HG03378 (cell line): ENCODE measurements around the gene CBX2.
"Not testable (repeated sequence)": the region's sequence is repeated elsewhere in the genome, so short reads cannot be mapped to it uniquely, and the experiment has no call there.

Experiments used
- ATAC-seq: cut with Tn5 transposase; IDR thresholded peaks from one replicate; pipeline ENCODE4 v1.9.1; 2021; ENCODE audit warnings: mild to moderate bottlenecking, moderate library complexity; ENCODE audit not compliant: unreplicated experiment

Gene CBX2

DNA sequence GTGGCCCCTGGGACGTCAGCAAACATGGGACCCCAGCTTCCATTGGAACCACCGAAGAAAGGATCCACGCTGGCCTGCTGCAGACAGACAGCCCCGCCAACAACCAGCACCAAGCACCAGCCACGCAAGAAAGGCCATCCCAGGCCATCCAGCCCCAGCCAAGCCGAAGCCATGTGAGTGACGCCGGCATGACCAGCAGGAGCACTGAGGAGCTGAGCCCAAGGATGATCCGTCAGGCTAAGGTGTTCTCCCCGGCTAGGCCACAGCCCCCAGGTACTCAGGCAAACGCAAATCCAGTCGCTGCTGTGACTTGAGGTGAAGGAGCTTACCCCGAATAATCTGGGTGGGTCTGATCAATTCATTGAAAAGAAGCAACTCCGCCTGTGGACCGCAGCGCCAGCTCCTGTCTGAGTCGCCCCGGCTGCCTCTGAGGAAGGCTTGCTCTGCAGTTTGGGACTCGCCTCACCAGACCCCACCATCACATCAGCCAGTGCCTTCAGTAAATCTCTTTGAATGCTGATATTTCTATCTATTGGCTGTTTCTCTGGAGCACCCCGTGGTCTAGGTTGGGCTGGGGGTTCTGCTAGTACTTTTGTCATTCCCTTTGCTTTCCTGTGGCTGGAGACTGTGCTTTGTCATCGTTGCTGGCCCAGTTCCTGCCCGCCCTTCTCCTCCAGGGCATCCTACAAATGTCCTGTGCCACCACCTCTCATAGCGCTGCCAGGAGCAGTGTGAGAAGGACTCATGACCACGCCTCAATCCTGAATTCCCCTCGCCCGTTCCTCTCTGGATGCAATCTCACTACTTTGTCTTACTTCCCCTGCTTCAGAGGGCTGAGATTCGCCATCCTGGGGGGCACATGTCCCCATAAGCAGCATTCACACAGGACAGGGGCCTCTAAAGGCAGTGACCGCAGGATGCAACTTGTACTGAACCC is 8.1 kb upstream of the CBX2 start:
- ATAC-seq: no peak

DNA sequence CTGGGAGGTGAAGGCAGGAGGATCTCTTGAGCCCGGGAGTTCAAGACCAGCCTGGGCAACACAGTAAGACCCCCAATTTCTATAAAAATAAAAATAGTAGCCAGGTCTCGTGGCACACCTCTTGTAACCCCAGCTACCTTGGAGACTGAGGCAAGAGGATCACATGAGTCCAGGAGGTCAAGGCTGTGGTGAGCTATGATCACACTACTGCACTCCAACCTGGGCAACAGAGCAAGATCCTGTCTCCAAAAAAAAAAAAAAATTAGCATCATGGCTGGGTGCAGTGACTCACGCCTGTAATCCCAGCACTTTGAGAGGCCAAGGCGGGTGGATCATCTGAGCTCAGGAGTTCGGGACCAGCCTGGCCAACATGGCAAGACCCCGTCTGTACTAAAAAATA is 6.7 kb upstream of the CBX2 start:
- ATAC-seq: no peak

DNA sequence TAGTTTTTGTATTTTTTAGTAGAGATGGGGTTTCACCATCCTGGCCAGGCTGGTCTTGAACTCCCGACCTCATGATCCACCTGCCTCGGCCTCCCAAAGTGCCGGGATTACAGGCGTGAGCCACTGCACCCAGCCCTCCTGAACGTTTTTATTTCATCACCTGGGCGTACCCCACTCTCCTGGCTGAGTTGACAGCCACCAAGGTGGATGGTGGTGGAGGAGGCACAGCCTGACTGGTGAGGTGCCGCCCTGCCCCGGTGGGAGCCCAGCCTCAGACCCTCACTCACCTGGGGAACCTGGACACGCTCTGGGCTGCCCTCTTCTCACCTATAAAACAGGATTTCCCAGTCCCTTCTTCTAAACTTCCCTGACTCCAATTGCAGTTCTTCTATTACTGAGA is 5.2 kb upstream of the CBX2 start:
- ATAC-seq: not testable (repeated sequence)

DNA sequence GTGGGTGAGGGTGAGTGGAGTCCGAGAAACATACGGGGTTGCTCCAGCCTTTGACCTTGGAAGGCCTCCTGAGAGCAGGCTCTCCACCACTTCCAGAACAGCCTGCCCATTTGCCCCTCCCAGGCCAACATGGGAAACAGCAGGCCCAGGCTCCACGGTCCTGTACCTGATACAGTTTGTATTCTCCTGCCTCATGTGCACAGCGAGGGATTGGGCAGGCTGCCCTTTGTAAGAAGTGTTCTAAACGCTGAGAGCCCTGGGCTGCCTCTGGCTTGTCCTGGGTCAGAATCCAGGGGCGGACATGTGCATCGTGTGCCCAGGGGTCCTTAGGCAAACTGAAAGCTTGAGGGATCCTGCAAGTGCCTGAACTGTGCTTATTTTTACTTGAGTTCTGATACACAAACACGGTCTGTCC is 3.4 kb upstream of the CBX2 start:
- no peak for ATAC-seq

DNA sequence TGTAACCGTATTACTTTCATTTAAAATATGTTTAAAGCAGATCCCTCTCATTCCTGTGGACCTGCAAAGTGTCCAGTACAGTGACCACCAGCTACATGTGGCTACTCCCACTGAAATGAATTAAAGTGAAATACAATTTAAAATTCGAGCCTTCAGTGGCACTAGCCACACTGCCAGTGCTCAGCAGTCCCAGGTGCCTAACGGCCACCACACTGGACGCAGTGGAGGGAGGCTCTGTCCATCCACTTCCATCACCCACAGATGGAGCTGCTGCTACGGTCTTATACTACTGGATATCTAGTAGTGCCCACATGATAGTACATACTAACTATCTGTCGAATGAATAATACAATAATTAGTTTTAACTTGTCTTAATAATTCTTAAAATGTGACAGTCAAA is 2.3 kb upstream of the CBX2 start:
- ATAC-seq: no peak

DNA sequence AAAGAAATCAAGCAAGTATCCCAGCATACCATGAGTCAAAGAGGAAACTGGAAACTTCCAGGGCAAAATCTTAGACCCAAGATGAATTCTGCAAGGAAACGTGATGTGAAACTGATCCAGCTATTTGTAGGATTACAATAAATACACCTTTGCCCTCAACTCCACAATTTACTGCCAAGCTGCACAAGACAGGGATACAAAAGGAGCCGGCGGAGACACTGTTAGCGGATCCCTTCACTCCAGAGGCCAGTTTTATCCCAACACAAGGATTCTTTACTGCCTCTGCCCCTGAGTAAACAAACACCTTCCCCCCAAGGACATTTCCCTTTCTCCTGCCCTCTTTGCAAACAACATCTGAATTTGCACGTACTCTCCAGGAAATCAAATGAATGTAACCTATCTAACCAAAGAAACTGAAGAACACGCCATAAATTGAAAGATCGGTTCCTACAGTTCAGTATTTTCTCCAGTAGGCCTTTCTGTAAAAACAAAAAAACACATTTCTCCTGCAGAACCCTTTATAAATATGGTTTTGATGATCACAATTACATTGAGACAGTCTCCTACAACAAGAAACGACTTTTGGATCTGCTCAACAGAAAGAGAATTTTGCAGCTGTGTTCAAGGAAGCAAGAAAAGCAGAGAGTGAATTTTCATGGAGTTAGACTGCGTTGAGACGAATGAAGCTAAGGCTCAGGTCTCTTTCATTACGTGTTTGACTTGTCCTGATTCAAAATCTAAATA is 1.4 kb upstream of the CBX2 start:
- ATAC-seq: no peak

DNA sequence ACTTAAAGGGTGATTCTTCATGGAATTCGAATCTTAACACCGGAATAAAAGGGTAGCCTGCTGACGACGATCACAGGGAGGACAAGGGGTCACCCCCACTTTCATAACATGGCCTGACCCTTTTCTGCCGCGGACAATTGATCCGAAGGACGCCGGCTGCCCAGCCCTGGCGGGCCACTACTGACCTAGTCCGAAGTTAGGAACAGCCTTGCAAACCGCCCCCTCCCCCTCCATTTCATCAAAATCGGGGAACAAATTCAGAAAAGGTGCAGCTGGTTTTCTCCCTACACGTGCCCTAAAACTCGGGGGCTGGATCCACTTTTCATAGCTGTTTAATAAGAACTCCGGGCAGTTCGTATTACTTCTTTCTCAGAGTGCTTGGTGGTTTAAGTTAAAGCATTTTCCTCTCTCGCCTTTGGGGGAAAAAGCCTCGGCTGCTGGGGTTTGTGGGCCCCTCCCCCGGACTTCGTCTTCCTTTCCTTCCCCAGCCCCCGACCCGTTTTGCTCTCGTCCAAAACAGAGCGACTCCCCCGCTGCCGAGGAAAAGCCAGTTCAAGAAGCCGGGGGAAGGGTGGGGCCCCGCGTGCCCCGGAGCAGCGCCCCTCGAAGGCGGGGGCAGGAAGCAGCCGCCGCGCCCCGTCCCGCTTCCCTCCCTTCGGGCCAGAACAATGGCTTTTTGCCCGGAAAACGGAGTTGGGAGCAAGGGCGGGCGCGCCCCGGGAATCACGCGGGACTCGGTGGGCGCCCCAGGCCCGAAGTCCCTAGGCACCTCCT is 641 bp upstream of the CBX2 start:
- no peak for ATAC-seq

DNA sequence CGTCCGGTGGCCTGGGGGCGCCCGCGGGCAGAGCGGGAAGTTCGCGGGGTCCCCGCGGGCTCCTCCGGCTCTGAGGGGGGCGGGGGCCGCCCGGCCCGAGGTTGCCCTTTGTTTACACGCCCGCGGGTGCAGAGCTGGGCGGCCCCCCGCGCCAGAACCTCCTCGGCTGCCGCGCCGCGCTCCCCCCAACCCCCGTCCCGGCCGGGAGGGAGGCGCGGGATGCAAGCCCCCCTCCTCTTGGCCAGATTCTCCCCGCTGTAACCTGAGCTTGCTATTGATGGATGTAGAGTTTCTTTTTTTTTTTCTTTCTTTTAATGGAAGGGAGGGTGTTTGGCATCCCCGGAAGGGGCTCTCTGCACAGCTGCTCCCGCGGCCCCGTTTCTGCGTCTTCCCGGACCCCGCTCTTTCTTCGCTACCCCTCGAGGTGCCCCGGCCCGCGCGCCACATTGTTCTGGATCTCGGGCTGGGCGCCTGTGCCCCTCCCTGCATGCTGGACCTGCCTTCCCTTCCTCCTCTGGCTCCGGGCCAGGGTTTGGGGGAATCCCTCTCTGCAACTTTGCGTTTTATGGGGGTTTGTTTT is 646 bp downstream of the CBX2 start:
- no peak for ATAC-seq

DNA sequence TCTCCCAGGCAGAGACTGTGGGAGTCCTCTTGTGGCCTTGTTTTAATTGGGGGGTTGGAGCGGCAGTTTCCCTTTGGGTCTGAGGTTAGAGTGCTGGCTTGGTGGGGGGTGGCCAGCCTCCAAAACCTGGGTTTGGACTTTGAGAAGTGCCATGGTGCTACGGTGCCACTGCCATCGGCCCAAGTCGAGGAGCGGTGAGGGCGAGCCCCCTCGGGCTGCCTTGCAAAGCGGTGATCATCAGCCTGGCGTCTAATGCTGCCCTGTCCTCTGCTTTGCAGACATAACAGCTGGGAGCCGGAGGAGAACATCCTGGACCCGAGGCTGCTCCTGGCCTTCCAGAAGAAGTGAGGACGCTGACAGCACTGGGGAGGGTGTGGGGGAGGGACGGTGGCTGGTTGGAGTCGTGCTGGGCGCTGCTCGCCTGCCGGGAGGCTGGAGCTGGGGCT is 1.2 kb downstream of the CBX2 start:
- ATAC-seq: no peak

DNA sequence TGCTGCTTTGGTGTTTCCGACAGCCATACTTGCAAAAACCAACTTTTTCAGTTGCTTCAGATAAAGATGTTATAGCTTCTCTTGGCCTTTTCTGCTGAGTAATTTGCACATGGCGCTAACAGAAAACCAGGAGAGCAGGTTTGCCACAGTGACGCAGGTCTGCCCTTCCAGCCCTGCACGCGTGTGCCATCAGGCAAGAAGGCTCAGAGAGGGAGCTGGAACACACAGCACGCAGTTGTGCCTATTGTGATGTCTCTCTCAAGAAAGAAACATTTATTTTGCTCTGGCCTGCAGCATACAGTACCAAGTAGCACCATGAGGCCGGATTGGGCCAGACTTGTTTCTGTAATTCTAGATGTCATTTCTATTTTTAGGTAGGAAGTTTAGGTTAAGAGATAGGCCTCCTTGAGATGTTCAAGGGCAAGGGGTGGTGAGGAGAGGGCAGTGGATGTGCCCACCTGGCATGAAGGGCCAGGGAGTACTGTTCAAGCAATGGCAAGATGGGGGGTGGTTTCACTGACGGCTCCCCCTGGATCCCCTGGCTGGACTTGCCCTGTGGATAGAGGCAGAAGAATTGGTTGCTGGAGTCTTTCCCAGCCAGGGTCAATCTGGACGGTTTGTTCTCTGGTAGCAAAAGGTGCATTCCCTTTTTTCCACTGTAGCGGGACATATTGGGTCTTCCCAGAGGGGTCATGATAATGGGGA is 1.9 kb downstream of the CBX2 start:
- no peak for ATAC-seq

DNA sequence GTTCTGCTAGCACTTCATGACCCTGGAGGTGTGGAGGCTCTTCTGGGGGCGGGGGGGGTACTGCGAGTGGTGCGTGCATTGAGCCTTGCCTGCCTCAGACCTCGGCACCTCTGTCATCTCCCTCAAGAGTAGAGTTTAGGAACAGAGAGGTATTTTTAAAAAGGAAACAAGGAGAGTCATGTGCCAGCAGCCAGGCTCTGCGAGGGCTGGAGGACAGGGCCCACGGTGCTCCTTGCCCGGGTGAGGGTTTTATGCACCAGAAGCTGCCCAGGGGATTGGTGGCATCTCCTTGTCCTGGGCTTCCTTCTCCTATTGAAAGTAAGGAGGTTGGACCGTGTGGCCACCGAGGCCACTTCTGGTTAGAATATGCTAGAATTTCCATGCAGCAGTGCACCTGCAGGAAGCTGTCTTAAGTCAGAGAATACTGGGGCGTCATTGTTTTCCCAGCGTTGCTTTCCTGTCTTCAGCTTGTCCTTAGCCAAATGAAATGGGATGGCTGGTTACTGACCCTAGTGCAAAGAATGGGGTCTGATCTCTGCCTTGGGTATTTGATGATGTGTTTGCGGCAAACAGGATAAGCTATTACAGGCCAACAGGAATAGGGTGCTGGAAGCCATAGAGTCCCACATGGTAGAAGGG is 3.2 kb downstream of the CBX2 start:
- ATAC-seq: no peak

DNA sequence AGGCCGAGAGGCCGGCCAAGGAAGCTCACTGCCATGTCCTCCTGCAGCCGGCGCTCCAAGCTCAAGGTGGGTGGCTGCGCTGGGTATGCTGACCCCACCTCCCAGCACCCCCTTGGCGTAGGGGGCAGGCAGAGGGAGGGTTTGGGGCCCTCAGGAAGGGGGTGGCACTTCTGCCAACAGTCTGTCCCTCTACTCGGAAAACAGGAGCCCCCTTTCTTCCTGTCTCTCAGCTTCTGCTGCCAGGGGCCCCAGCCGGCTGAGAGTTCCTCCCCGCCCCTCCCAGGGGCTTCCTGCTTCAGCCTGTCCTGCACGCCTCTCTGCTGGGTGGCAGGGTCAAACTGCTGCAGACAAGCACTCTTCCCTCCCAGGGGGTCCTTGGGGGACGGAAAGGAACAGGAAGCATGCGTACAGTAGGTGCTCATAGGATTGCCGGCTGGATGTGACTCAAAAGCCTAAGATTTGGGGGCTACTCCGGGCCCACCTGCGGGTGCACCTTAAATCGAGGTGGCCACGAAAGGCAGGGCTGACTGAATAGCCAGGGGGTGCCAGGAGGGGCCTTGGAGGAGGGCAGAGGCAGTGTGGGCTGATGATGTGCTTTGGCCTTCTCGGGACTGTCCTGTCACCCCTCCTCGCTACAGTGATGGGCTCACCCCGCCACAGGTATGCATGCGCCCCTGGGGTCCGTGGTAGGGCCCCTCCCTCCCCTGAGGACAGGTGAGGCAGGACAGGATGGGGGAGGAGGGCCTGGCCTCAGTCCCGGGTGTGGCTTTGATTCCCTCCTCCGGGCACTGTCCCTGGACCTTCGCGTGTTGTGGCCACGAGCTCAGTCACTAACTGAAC is 4.0 kb downstream of the CBX2 start:
- ATAC-seq: no peak

DNA sequence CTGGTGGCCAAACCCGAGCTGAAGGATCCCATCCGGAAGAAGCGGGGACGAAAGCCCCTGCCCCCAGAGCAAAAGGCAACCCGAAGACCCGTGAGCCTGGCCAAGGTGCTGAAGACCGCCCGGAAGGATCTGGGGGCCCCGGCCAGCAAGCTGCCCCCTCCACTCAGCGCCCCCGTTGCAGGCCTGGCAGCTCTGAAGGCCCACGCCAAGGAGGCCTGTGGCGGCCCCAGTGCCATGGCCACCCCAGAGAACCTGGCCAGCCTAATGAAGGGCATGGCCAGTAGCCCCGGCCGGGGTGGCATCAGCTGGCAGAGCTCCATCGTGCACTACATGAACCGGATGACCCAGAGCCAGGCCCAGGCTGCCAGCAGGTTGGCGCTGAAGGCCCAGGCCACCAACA is 5.9 kb downstream of the CBX2 start:
- ATAC-seq: no peak

DNA sequence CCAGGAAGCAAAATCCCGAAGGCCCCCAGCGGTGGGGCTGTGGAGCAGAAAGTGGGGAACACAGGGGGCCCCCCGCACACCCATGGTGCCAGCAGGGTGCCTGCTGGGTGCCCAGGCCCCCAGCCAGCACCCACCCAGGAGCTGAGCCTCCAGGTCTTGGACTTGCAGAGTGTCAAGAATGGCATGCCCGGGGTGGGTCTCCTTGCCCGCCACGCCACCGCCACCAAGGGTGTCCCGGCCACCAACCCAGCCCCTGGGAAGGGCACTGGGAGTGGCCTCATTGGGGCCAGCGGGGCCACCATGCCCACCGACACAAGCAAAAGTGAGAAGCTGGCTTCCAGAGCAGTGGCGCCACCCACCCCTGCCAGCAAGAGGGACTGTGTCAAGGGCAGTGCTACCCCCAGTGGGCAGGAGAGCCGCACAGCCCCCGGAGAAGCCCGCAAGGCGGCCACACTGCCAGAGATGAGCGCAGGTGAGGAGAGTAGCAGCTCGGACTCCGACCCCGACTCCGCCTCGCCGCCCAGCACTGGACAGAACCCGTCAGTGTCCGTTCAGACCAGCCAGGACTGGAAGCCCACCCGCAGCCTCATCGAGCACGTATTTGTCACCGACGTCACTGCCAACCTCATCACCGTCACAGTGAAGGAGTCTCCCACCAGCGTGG is 6.5 kb downstream of the CBX2 start:
- no peak for ATAC-seq

DNA sequence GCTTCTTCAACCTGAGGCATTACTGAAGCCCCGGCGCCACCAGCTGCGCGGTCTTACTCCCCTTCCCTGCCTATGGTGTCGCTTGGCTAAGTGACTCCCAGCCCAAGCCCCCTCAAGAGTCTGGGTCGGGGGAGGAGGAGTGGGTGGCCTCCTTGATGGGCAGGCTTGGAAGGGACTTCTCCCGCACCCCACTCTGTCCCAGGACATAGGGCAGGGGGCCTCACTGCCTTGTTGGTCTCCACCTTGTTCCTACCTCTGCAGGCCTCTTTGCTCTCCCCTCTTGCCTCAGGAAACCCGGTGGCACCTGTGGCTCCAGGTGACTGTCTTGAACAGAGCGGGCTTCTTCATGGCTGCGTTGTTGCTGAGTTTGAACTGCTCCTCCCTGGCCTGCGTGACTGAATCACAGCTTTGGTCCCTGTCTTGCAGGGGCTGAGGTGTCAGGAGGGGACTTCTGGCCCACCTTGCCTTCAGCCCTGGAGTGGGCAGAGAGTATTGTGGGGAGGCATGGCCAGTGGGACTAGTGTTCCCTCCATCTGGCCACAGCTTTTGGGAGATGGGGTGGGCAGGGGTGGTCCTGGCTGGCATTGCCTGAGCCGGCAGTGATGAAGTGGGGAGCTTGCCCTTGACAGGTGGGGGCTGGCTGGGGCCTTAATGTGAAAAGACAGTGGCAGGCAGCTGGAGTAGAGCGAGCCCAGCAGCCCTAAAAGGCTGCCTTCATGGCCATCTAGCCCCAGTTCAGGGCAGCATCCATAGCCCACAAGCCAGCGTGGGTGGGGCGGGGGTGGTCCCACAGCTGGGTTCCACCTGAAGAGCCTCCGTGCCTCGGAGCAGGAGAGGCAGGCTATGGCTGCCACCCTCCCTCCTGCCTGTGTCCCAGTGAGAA is 7.3 kb downstream of the CBX2 start:
- no peak for ATAC-seq

DNA sequence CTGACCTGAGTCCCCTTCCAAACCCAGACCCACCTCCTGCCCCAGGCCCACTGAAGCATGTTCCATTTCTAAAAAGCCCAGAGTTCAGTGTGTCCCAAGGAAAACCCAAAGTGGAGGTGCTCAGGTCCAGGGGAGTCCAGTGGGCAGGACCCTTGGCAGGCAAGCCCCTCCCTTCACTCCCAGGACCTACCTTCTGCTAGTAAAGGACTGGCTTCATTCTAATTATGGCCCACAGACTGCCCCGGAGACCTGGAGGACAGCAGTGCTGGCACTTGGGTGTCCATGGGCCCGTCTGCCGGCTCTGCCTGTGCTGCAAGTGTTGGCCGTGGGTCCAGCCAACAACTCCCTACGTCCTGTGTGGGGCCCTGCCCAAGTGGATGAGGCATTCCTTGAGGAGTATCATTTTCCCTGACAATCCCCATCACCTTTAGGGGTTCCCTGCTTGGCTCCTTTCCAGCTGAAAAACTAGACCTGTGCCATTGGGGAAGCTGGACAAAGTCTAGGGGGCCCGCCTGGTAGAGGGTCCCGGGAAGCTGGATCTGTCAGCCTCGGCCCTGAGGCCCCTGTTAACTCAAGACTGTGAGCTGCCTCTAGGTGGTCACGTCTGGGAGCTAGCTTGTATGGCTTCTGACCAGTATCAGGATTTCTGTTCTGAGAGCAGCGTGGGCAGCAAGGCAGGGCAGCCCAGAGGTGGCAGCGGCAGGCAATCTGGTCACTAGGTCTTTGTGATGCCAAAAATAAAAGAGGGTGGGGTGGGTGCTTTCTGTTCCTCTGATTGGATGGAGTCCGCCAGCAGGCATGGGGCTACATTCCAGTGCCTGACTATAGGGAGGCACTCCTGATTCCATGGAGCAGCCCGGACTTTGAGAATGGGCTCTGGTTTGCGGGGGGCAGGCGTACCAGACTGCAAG is 8.2 kb downstream of the CBX2 start:
- no peak for ATAC-seq
